GM12875 (cell line): ENCODE measurements around the gene EIF3L.

Source experiments
- H3K4me3 ChIP-seq: one replicate; pipeline ENCODE4 v1.5.1; 2011; ENCODE audit warnings: low read depth, low read length, control low read depth
- TF ChIP-seq, protein P1 (sequence below): IDR thresholded peaks from 2 replicates; pipeline ENCODE4 v1.5.1; 2011; ENCODE audit warnings: low read depth, mild to moderate bottlenecking, control low read depth, inconsistent platforms, low read length, moderate library complexity, borderline replicate concordance; ENCODE audit not compliant: insufficient read depth

Gene EIF3L

DNA sequence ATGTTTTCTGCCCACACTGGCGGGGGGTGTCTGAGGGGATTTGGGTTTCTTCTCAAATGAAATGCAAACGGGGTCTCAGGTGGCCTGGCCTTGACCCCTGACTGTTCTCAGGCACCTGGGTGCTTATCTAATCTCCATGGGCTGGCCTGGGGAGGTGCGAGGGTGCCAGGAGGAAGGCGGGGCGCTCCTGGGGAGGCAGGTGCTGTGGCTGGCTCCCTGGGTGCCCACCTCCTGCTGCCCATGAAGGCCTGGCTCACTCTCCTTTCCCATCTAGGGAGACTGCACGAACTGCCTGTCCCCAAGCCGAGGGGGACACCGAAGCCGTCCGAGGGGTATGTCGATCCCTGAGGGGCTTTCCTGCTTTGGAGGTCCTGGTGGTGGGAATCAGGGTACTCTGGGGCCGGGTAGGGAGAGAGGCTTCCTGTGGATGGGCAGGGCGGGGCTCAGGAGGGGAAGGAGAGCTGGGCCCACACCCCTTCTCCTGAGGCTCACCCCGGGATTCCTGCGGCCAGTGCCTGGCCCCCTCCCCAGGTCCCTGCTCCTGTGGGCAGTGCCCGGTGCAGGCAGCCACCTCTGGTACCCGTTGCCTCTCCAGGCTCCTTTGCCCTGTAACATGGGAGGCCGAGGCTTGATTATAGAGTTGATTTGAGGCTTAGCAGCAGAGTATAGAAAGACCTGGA, 75.3 kb downstream of the EIF3L start:
- TF ChIP-seq, protein P1, sequence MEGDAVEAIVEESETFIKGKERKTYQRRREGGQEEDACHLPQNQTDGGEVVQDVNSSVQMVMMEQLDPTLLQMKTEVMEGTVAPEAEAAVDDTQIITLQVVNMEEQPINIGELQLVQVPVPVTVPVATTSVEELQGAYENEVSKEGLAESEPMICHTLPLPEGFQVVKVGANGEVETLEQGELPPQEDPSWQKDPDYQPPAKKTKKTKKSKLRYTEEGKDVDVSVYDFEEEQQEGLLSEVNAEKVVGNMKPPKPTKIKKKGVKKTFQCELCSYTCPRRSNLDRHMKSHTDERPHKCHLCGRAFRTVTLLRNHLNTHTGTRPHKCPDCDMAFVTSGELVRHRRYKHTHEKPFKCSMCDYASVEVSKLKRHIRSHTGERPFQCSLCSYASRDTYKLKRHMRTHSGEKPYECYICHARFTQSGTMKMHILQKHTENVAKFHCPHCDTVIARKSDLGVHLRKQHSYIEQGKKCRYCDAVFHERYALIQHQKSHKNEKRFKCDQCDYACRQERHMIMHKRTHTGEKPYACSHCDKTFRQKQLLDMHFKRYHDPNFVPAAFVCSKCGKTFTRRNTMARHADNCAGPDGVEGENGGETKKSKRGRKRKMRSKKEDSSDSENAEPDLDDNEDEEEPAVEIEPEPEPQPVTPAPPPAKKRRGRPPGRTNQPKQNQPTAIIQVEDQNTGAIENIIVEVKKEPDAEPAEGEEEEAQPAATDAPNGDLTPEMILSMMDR = no peak

DNA sequence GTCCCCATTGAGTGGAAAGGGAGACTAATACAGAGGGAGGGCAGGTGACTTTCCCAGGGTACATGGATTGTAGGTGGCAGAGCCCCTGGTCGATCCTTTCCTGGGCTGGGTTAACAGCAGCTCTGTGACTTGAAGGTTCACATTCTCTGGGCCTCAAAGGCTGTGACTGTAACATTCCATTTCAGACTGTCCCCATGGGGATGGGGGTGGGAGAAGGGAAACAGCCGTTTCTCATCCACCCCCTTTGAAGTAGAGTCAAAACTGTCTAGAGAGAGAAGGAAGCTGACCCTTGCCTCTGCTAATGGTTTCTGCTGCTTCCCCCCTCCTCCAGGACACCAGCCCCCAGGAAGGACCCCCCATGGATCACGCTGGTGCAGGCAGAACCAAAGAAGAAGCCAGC, 76.1 kb downstream of the EIF3L start:
- TF ChIP-seq, protein P1 = no peak
- no peak overlapping the region for H3K4me3 ChIP-seq

More for the DNA sequence above, 75.3 kb downstream of the EIF3L start:
- no peak overlapping the region for H3K4me3 ChIP-seq

DNA sequence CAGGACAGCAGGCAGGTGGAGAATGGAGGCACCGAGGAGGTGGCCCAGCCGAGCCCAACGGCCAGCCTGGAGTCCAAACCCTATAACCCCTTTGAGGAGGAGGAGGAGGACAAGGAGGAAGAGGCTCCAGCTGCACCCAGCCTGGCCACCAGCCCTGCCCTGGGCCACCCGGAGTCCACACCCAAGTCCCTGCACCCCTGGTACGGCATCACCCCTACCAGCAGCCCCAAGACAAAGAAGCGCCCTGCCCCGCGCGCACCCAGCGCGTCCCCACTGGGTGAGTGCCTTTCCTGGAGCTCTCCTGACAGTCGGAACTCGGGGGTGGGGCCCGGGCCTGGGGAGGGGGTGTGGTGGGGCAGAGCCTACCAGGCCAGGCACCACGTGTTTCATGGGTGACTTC, 76.5 kb downstream of the EIF3L start:
- TF ChIP-seq, protein P1 = no peak
- H3K4me3 ChIP-seq = no peak overlapping the region

DNA sequence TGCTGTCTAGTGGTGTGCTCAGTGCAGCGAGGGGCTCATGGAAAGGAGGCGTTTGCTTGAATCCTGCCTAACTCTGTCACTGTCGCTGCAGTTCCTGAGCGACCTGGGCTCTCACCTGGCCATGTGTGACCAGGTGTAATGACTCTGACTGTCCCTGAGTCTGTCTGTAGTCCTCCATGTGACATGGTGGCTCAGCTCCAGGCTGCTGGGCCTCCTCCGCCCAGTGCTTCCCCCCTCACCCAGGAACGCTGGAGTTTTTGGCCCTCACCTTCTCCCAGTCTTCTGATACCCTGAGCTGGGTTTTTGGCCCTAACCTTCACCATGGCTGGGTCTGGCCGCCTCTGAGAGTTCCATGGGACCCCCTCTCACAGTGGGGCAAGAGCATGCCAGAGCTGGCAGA, 77.1 kb downstream of the EIF3L start:
- no peak overlapping the region for H3K4me3 ChIP-seq
- TF ChIP-seq, protein P1 = no peak

DNA sequence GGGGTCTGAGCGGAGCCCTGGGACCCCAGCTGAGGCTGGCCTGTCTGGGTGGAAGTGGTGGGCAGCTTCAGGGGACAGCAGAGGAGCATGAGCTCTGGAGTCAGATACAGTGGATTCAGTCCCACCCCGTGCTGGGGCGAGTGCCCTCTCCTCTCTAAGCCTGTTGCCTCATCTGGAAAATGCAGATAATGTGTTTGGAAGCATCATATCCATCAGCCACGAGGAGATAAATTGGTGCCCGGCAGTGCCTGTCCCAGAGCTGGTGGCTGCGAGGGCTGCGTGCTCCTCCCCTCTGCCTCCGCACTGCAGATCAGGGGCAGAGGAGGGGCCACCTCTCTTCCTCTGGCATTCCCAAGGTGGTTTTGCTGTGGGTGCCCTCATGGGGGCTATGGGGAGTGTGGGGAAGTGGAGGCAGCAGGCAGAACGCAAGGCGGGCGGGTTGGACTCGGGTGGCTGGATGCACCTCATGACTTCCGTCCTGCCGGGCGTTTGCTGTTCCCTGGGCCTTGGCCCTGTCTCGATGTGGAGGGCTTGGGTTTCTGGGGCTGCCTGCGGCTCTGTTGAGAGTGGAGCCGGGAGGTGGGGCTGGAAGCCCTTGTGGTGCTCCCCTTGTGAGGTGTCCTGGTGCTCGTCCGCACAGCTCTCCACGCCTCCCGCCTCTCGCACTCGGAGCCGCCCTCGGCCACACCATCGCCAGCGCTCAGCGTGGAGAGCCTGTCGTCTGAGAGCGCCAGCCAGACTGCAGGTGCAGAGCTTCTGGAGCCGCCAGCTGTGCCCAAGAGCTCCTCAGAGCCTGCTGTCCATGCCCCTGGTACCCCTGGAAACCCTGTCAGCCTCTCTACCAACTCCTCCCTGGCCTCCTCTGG, 77.8 kb downstream of the EIF3L start:
- no peak overlapping the region for H3K4me3 ChIP-seq
- TF ChIP-seq, protein P1 = no peak

DNA sequence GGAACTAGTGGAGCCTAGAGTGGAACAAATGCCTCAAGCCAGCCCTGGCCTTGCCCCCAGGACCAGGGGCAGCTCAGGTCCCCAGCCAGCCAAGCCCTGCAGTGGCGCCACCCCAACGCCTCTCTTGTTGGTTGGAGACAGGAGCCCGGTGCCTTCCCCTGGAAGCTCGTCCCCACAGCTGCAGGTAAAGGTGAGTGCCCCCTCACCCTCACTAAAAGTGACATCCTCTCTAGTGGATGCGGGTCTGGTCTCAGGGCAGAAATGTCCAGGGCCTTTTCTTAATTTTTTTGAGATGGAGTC, 78.4 kb downstream of the EIF3L start:
- H3K4me3 ChIP-seq = no peak overlapping the region
- TF ChIP-seq, protein P1 = no peak

DNA sequence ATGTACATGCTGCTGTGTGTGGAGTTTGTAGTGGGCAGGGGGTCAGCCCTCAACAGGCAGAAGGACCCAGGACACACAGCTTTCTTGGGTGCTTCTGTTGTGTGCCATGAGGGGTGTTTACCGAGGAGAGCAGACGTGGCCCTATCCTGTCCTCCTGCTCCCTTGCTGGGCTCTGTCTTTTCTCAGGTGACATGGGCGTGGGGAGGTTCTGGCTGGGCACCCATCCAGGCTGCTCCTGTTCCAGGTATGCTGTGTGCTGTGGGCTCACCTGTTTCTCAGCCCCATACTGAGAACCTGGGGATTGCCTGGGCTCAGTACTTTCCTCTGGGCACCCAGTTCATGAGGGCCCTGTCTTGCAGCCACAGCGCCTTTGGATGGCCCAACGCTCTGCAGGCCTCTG, 80.2 kb downstream of the EIF3L start:
- TF ChIP-seq, protein P1 = no peak
- H3K4me3 ChIP-seq = no peak overlapping the region
